GM18858 (cell line): ENCODE results near the gene MRPS11.
"Not testable (repeated sequence)": the region's sequence is repeated elsewhere in the genome, so short reads cannot be mapped to it uniquely, and the experiment has no call there.

Source experiments
- ATAC-seq: cut with Tn5 transposase; IDR thresholded peaks from one replicate; pipeline ENCODE4 v1.9.1; 2021; ENCODE audit not compliant: unreplicated experiment

Gene MRPS11

GRCh38 chr15:88489321-88489720, 21.8 kb downstream of the MRPS11 start:
- no peak for ATAC-seq

- ATAC-seq, result no peak
These were observed 22.5 kb downstream of the MRPS11 start for GRCh38 chr15:88490036-88490435.

DNA sequence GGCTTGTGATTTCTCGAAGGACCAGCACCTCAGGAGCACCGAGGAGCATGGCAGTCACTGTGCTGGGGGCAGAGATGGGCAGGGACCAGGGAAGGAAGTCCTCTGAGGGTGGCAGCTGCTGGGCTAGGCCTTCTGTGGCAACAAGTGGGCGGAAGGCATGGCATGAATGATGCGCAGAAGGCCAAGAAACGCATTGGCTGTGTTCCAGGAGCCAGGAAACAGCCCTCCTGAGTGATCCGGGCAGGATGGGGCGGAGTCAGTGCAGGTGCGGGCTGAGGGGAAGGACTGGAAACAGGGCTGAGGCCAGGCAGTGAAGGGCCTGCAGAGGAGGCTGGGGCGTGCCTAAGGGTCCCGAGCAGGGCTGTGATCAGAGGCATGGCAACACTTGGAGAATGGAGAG, 23.6 kb downstream of the MRPS11 start:
- no peak for ATAC-seq

DNA sequence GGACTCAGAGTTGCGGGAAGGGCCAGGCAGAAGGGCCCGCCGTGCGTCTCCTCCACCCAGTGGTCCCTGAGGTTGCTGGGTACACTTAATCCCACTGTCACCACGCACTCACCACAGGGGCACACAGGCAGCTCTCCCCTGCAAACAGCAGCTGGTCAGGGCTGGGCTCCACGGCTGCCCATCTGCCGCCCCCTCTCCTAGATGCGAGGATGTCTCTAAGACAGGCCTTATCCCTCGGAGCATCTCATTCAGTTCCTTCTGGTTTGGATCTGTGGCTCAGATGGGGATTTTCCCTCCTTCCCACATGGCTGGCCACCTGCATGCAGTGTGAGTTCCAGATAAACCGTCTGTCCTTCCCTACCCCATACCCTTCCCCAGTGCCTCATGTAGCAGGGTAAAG, 26.3 kb downstream of the MRPS11 start:
- ATAC-seq, result no peak

DNA sequence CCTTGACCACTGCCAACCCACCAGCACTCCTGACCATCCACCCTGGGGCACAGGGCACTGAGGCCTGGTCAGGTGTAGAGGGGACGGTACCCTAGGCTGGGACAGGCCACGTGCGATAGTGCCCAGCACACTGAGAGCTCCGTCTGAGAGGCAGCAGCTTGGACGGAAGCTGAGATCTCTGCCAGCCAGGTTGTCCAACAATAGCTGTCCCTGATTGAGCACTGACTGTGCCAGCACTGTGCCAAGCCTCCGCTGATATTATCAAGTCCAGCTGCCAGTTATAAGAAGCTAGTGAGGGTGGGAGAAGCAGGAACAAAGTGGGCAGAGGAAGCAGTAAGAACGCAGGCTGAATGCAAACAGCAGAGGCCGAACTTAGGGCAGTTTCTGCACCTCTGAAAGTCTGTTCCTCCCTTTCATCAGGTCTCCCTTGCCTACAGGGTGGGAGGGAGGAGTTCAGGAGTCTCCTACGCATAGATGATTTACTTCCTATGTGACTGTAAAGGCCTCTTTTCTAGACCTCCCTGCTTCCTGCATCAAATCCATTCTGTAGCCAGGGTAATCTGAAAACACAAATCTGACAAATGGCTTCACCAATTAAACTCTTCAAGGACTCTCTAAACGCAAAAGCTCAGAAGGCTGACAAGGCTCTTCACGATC, 29.7 kb downstream of the MRPS11 start:
- no peak for ATAC-seq

GRCh38 chr15:88498996-88499395, 31.5 kb downstream of the MRPS11 start:
- no peak for ATAC-seq

DNA sequence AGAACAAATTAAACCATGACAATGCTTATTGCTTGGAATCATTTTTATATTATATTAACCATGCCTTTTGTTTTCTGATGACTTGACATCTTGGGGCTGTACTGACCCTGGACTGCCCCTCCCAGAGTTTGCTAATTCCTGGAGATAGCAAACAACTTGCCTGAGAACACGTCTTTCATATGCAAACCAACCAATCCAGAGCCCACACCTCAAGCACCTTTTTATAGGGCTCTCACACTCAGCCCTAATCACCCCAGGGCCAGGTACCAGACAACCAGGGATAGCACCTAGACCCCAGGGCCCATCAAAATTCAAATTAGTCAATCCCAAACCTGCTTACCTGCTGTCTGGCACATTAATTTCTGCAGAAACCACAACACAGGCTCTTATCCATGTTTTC, 36.9 kb downstream of the MRPS11 start:
- ATAC-seq, result no peak

GRCh38 chr15:88505721-88506120, 38.2 kb downstream of the MRPS11 start:
- no peak for ATAC-seq

GRCh38 chr15:88506628-88507027, 39.1 kb downstream of the MRPS11 start:
- no peak for ATAC-seq

DNA sequence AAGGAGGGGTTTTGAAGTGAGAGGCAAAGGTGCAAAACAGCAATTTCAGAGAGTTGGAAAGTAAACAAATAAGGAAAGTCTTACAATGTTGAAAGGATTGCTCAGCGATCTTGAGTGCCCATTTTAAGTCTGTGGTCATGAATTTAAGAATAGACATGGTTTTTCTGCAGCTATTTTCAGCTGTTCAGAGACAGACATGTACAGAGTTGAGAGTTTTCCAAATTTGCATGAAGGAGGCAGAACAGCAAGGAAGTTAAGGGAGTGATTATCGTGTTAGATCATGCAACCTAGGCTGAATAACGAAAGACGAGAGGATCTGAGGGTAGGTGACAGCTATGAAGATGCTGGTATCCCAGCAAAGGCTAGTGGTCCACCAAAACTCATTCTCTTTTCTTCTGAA, 41.8 kb downstream of the MRPS11 start:
- ATAC-seq, result no peak

- no peak for ATAC-seq
These were observed 42.5 kb downstream of the MRPS11 start for GRCh38 chr15:88509964-88510363.

DNA sequence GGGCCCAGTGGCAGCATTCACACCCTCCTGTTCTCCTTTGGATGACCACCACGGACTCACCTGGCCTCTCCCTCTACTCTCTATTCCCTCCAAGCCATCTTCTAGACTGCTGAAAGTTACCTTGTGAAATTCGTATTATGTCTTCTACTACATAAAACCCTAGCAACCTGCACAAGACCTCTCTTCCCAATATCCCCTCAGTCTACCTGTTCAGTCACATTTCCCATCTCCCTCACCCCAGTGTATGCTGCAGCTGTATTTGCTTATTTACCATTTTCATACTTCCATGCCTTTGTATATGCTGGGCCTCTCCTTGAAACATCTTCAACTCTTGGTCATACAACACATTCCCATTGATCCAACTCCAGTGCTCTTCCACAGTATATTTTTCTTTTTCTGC, 43.7 kb downstream of the MRPS11 start:
- no peak for ATAC-seq

- no peak for ATAC-seq
These were observed 44.6 kb downstream of the MRPS11 start for GRCh38 chr15:88512078-88512477.

- no peak for ATAC-seq
These were observed 45.1 kb downstream of the MRPS11 start for GRCh38 chr15:88512601-88513000.

DNA sequence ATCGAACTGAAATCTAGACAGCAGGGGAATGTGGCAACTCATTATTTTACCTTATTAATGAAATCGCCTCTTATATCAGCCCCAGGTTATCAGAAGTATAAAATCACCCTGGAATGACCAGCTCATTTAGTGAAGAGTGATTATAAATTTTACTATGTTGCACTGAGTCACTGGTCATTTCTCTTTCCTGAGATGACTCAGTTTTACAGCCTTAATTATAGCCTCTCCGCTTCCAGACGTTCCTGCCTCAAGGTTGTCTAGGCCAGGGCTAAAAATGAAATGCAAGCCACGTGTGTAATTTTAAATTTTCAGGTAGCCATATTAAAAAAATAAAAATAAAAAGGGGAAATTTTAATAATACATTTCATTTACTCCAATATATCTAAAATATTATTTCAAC, 45.7 kb downstream of the MRPS11 start:
- no peak for ATAC-seq

DNA sequence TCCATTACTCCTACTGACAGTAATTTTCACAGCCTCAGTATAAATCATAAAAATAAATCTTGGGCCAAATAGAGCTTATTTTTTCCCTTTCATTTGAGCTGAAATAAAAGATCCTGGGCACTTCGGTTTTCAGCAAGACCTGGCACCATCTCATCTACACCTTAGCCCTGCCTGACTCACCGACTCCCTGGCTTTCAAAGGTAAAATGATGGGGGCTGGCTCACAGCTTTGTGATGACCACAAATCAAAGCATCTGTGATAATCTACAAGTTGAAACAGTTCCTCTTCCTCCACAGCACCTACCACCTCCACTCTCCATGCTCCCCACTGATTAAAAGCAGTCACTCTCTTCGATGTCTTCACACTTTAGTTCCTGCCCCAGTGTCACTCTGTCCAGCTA, 51.4 kb downstream of the MRPS11 start:
- no peak for ATAC-seq

GRCh38 chr15:88524094-88524493, 56.6 kb downstream of the MRPS11 start:
- ATAC-seq, result not testable (repeated sequence)

DNA sequence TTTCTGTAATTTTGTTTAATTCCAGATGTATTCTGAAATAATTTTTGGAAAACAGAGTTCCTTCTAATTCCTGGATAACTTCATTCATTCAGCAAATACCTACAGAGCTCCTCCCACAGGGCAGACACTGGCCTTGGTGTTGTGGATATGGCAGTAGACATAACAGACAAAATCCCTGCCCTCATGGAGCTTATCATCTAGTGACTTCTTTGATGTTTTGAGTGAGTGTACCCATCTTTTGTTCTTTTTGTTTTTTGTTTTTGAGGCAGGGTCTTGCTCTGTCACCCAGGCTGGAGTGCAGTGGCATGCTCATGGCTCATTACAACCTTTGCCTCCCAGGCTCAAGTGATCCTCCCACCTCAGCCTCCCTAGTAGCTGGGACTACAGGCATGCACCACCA, 57.9 kb downstream of the MRPS11 start:
- ATAC-seq, result no peak

DNA sequence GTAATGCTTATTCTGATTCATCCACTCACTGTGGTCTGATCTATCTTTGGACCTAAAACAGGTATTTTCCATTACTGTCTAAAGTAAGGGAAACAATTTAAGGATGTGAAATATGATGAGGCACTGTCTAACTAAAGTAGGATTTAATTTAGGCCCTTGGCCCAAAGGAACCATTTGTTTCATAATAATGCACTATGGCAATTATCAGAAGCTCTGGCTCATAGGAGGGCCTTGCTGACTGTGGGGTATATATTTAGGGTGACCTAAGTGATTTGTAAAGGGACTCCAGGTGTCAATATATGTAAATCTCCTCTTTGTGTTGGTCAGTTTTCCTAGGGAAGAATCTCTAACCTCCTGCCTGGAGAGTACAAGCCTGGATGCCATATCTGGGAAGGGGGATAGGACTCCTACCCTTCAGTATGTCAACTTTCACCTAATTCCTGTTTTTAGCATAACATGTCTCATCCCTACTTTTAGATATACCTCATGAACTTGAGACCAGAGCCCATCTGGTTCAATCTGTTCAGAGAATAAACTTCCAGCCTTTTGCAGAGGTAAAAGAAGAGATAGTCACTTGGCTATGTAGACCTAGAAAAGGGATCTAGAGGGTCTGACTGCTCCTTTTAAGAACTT, 58.9 kb downstream of the MRPS11 start:
- no peak for ATAC-seq

DNA sequence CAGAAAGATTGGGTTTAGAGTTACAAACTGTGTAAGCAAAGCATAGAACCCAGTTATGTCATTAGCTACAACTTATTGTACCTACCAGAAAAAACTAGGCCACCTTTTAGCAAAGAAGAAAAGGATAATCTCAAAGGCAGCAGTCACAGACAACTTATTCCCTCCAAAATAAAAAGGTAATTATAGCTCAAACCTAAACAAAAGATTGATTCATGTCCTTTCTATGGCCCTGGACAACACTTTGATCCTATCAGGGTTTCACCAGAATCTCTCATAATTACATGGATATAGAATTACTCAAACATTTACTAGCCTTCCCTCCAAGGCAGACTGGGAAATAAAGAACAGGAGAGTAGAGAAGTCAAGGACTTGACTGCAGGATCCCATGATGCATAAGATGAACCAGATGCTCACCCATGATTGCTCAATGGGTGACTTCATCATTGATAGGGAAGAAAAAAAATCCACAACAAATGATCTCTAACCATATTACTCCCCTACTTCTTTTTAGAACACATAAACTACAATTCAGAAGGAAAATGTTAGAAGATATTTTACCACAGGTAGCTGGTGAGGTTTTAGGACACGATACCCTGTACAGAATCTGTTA, 61.6 kb downstream of the MRPS11 start:
- ATAC-seq, result no peak
